Measurements from ENCODE around the gene MARCHF7.
"Not testable (repeated sequence)": the region's sequence is repeated elsewhere in the genome, so short reads cannot be mapped to it uniquely, and the experiment has no call there.

The MARCHF7 gene, protein sequence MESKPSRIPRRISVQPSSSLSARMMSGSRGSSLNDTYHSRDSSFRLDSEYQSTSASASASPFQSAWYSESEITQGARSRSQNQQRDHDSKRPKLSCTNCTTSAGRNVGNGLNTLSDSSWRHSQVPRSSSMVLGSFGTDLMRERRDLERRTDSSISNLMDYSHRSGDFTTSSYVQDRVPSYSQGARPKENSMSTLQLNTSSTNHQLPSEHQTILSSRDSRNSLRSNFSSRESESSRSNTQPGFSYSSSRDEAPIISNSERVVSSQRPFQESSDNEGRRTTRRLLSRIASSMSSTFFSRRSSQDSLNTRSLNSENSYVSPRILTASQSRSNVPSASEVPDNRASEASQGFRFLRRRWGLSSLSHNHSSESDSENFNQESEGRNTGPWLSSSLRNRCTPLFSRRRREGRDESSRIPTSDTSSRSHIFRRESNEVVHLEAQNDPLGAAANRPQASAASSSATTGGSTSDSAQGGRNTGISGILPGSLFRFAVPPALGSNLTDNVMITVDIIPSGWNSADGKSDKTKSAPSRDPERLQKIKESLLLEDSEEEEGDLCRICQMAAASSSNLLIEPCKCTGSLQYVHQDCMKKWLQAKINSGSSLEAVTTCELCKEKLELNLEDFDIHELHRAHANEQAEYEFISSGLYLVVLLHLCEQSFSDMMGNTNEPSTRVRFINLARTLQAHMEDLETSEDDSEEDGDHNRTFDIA

DNA sequence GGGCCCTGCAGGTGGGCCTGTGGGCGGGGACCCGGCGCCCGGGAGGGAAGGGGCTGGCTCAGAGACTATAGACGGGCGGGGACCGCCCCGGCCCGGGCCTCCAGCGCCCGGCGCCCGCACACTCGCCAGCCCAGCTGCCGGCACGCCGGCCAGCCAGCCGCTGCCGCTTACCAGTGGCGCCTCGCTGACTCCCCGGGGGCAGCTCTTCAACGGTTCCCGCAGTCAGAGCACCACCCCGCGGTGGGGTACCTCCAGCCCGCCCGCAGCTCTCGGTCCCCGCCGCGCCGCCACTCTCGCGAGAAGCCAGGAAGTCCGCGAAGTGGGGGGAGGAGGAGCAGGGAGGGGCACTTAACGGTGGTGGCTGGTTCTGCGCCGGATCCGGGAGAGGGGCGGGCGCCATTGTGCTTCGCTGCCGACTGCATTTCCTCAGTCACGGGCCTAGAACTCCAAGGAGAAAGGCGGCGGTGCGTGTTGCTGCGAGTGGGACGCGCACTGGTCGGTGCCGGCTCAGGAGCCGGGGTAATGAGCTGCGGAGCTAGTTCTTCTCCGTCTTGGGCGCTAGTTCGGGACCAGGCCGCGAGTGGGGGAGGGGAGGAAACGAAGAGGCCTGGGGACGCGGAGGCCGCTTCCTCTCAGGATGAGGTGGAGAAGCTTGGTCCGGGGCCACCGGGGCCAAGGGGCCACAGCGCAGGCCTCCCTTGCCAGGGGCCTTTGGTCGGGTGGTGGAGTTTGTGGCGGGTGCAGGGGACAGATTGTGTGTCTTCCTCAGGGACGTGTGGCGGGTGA lies at the start of gene MARCHF7:
Gene MARCHF7 (plus strand): TSS at position 364 of the 786 bp plus-strand sequence. CDS start 16,517 bp downstream, outside the sequence.
- DNase-seq (ENCODE audit: low spot score) = peak; percentile 97

DNA sequence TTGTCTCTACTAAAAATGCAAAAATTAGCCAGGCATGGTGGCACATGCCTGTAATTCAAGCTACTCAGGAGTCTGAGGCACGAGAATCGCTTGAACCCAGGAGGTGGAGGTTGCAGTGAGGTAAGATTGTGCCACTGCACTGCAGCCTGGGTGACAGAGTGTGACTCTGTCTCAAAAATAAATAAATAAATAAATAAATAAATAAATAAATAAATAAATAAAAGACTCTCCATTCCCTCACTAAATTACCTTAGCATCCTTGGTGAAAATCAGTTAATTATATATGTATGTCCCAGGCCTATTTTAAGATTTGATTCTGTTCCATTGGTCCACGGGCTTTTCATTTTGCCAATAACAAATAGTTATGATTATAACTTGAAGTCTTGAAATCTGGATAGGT lies 44.9 kb upstream of the MARCHF7 start:
- DNase-seq (ENCODE audit: low spot score) = not testable (repeated sequence)

DNA sequence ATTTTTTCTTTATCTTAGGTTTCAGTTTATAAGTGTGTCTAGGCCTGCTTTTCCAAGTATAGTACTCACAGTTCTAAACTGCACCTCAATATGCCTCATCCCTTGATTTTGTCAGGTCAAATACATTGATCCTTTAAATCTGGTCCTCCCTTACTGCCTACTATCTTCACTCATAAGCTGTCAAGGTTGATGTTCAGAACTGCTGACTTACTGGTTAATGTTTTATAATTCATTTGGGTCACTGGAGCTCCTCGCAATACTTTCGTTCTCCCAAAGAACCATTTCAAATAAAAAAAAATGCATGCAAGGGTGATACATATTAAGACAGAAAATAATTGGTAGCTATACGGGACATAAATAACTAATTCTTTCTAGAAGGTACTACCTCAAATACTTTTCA lies 41.3 kb upstream of the MARCHF7 start:
- DNase-seq (ENCODE audit: low spot score) = no peak

DNA sequence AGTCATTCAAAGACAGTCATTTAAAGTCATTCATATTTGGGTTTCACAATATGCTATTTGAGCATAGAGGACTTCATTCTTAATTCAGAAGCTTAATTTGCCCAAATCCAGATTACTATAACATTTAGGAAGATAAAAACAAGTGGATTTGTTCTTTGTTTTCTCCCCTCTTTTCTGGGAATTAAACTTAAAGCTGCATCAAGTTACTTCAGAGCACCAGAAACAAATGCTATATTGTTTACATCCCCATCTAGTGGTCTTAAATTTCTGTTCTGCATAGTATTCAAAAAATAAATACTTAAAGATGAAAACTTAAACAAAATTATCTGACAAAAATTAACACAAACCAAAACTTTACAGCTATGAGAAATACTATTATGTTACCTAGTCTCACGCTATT lies 34.7 kb upstream of the MARCHF7 start:
- DNase-seq (ENCODE audit: low spot score) = no peak

DNA sequence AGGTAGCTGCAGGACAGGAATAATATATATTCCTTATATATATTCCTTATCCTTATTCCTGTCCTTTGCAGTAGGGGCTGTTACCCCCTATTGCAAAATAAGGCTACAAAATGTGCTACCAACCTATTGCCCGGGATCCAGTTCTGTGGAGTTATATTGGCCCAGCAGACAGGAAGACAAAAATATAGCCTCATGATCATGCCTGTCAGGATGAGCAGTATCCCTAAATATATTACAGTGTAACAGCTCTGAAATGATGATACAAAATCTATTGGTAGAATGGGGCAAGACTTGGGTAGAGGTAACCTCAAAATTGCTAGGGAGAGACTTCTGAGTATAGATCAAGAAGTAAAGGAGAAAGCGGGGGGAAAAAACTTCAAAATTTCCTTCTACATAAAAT lies 31.6 kb upstream of the MARCHF7 start:
- no peak for DNase-seq (ENCODE audit: low spot score)

DNA sequence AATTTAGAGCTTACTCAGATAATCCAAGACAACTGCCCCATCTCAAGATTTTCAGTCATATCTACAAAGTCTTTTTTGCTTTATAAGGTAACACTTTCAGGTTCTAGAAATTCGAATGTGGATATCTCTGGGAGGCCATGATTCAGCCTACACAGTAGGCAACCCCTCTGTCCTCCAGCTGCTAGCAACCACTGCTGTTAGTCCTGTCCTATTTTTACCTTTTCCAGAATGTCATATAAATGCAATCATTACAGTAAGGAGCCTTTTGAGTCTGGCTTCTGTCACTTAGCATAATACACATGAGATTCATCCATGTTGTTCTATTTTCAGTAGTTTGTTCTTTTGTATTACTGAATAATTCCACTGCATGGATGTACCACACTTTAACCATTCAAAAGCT lies 28.5 kb upstream of the MARCHF7 start:
- no peak for DNase-seq (ENCODE audit: low spot score)

DNA sequence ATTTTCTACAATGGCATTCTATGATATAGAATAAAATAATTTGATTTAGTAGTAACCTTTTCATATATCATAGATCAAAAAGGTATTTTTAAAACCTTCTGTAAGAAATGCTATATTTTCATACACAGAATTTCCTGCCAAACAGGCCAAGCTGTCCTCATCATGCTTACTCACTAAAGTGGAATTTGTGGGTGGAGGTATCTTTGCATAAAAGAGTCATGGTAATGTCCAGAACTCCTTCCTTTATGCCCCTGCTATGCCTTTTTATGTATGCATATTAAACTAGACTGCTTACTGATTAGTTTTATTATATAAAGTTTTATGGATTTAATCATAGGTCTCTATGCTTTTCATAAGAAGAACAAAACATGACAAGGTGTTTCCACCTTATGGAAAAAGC lies 27.5 kb upstream of the MARCHF7 start:
- DNase-seq (ENCODE audit: low spot score) = no peak

DNA sequence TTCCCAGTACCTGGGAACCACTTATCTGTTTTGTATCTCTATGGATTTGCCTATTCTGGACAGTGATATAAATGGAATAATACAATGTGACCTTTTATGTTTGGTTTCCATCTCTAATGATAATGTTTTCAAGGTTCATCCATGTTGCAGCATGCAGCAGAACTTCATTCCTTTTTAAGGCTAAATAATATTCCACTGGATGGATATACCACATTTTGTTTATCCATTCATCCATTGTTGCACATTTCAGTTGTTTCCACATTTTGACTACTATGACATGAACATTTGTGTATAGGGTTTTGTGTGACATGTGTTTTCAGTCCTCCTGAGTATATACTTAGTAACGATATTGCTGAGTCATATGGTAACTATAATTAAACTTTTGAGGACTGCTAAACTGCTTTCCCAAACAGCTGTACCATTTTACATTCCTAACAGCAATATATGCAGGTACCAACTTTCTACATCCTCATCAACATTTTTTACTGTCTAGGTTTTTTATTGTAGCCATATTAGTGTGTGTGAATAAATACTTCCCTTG lies 17.7 kb upstream of the MARCHF7 start:
- no peak for DNase-seq (ENCODE audit: low spot score)

DNA sequence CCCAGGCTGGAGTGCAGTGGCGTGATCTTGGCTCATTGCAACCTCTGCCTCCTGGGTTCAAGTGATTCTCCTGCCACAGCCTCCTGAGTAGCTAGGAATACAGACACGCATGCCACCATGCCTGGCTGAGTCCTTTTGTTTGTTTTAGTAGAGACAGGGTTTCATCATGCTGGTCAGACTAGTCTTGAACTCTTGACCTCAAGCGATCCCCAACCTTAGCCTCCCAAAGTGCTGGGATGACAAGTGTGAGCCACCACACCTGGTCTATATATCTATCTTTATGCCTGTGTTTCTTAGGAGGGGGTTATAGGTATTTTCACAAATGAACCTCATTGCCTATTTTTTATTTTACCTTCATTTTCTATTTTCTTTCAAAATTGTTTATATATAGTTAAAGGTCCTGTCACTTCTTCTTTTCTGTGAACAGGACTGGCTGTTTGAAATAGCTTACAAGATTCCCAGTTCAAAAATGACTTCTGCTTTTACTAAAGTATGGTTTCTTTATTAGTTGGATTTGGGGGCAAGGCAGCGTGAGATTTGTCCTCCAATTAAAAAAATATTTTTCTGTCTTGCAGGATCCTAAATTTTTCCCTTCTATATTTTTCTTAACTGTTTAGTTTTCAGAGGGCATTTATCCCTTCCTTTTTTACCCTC lies 16.4 kb upstream of the MARCHF7 start:
- no peak for DNase-seq (ENCODE audit: low spot score)

DNA sequence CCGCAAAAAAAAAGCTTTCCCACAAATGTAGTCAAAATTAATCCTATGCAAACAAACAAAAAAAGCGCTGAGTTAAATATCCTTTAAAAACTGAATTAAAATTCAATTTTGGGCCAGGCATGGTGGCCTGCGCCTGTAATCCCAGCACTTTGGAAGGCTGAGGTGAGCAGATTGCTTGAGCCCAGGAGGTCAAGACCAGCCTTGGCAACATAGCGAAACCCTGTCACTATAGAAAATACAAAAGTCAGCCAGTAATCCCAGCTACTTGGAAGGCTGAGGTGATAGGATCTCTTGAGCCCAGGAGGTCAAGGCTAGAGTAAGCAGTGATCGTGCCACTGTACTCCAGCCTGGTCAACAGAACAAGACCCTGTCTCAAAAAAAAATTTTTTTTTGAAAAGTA lies 8.8 kb upstream of the MARCHF7 start:
- no peak for DNase-seq (ENCODE audit: low spot score)

DNA sequence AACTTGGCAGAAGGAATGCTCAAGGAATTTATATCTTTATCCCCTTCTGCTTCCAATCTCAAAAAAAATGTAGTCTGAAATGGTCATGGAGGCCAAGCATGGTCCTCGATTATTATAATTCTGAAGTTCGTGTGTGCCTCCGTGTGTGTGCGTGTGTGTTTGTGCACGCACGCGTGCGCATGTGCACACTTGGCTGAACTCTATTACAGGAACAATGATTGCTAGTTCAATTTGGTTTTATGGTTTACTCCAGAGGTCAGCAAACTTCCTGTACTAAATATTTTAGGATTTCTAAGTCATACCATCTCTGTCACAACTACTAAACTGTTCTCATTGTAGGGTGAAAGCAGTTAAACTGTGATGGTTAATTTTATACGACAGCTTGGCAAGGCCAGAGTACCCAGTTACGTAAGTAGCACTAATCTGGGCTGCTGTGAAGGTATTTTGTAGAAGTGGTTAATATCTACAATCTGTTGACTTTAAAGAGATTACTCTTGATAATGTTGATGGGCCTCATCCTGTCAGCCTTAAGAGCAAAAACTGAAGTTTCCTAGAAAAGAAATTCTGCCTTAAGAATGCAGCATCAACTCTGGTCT lies 5.8 kb upstream of the MARCHF7 start:
- no peak for DNase-seq (ENCODE audit: low spot score)

DNA sequence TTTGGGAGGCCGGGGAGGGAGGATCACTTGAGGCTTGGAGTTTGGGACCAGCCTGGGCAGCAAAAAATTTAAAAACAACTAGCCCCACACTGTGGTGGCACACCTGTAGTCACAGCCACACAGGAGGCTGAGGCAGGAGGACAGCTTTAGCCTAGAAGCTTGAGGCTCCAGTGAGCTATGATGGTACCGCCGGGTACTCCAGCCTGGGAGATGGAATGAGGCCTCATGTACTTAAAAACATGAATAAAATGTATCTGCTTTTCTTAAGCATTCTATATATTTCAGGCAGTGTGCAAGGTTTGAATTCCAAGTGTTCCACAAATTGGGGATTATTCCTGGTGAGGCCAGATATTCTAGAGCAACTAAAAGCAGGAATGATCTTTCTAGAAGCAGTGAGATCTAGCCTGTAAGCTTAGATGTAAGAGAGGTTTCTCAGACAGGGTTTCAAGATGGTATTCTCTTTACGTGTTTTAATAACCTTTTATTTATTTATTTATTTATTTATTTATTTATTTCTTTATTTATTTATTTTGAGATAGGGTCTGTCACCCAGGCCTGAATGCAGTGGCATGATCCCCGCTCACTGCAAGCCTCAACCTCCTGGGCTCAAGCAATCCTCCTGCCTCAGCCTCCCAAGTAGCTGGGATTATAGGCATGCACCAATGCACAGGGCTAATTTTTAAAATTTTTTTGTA lies 4.1 kb upstream of the MARCHF7 start:
- DNase-seq (ENCODE audit: low spot score) = no peak

DNA sequence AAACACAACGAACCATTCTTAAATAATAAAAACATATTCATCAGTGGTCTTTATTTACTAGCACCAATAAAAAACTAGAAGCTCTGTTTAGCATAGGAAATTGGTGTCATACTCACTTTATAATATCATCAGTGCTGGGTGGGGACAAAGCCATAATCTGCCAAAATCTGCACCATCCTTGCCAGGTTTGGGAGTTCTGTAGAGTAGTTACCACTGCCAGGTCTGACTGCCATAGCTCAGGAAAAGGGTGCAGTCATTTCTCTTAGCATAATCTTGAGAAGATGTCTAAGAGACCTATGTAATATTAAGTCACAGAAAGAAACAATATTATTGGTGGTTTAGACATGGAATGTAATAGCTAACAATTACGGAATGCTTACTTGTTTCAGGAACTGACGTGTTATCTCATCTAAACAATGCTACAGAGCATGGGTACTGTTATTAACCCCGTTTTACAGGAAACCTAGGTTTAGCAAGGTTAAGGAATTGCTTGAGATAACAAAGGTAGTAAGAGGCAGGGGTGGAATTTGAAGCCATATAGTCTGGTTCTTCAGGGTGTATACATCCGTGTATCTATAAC lies 1.6 kb upstream of the MARCHF7 start:
- DNase-seq (ENCODE audit: low spot score) = no peak

DNA sequence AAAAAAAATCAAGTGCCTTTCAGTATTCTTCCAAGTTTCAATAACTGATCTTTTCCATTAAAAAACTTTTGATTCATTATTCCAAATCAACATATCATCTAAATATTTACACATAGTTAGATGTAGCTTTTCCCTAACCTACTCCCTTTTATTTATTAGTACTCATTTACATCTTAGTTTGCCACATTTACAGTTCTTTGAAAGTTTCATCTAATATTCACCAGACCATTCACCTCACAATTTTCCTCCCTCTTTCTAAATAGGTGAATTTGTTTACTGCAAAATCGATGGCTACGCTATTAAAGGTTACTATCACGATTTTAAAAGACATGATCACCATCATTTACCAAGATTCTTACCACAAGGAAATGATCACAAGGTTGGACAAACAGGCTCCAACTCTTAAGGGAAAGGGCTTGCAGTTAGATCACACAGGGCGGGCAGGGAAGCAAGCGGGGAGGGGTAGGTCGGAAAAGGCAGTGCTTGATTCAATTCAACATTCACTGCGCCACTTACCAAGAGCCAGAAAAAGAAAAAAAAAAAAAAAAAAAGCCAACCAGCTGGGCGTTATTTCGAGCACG lies 654 bp upstream of the MARCHF7 start:
- DNase-seq (ENCODE audit: low spot score) = no peak

DNA sequence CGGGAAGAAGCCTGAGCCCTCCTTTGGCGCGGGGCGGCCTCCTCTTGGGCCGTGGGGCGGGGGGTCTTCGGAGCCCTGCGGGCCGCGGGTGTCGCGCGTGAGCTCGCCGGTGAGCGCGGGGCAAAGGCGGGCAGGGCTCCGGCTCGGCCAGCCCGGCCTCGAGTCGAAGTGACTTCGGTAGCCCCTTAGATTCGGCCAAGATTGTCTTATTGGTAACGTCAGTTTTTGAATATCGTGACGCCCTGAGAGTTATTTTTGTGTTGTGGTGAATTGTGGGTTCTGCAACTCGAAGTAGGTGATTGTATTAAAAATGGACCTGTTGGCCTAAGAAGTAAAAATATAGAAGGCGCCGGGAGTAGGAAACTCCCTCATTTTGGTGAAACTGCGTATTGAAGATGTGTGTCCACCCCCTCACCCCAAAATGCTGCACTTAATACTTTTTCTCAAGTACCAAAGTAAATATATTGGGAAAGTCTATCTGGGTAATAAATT lies 669 bp downstream of the MARCHF7 start:
- DNase-seq (ENCODE audit: low spot score) = no peak

DNA sequence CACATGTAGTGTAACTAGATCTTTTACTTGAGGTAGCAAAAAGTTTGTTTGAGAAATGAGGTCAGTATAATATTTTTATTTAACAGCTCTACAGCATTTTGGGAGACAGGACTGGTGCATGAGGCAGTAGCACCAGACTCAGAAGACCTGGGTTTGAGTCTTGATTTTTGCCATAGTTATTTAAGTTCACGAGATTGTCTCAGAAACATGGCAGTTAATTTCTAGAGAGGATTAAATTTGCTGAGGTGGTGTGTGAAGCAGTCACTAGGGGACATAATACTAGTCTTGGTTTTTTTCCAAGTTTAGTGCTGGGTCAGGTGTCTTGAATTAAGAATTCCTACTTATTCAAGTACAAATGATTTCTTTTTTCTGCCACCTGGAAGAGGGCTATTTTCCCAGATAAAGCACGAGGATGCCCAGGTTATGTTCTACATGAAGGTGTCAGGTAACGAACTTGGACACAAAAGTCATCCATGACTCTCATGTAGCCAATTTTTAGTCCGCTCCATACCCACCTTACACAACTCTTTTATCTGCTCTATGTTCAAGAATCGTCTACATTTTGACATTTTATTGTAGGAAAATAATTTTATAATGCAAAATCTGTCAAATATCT lies 1.4 kb downstream of the MARCHF7 start:
- DNase-seq (ENCODE audit: low spot score) = no peak

DNA sequence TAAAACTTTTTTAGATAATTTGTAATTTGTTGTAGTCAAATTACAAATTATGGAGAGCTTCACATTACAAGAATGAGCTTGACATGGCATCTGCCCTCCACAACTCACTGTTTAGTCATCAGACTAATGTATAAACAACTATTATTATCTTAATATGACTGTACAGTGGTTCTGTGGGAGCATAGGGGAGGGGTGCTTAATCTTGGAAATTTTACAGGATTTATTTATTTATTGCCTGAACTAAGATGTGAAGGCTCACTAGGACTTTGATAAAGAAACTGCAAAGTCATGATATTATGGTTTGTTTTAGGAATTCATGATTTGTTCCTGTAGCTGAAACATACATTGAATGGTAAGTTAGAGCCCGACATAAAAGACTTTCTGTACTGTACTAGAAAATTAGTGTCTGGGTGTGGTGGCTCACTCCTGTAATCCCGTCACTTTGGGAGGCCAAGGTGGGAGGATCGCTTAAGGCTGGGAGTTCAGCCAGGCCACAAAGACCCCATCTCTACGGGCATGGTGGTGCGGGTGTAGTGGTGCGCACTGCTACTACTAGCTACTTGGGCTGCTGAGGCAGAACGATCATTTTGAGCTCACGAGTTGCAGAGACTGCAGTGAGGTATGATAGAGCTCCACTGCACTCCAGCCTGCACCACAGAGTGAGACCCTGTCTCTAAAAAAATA lies 2.1 kb downstream of the MARCHF7 start:
- DNase-seq (ENCODE audit: low spot score) = no peak

DNA sequence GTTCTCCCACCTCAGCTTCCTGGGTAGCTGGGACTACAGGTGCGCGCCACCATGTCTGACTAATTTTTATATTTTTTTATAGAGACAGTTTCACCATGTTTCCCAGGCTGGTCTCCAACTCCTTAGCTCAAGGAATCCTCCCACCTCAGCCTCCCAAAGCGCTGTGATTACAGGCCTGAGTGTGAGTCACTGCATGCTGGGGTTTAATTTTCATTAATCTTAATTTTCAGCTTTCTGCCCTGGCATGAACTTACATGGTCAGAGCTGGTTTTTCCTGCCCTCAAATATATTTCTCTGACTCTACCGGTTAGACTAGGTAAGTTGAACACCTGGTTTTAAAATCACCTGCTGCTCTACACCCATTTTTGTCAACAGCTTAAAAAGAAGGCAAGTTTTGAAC lies 3.1 kb downstream of the MARCHF7 start:
- no peak for DNase-seq (ENCODE audit: low spot score)

DNA sequence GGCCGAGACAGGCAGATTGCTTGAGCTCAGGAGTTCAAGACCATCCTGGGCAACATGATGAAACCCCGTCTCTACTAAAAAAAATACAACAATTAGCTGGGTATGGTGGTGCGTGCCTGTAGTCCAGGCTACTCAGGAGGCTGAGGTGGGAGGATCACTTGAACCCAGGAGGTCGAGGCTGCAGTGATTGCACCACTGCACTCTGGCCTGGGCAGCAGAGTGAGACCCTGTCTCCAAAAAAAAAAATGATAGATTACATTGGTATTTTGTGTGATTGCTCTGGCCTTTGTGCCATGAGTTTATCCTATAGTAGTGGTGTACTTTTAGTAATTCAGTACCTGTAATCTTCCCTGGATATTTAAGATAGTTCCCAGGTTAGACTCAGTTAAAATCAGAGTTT lies 4.1 kb downstream of the MARCHF7 start:
- not testable (repeated sequence) for DNase-seq (ENCODE audit: low spot score)
